Fibroblast of pulmonary artery (primary cell): ENCODE measurements around the gene VAMP7.
"Not testable (repeated sequence)": the region's sequence is repeated elsewhere in the genome, so short reads cannot be mapped to it uniquely, and the experiment has no call there.

ENCODE experiments used
- DNase-seq: peaks from one replicate; pipeline ENCODE4 v3.0.0-alpha.2; 2010; ENCODE audit warnings: low read depth
- H3K4me3 ChIP-seq: replicated peaks from 2 replicates; pipeline ENCODE4 v1.5.1; 2011; ENCODE audit warnings: low read depth, mild to moderate bottlenecking, control low read depth, low read length, moderate library complexity
- CTCF ChIP-seq: IDR thresholded peaks from 2 replicates; pipeline ENCODE4 v1.5.1; 2011; ENCODE audit warnings: mild to moderate bottlenecking, control low read depth, low read length, inconsistent platforms; ENCODE audit errors: missing control alignments

The VAMP7 gene

GRCh38 chrX:155900765-155901164, 19.6 kb downstream of the VAMP7 start:
- TF ChIP-seq CTCF = no peak
- H3K4me3 ChIP-seq = no peak overlapping the region
- no peak for DNase-seq

GRCh38 chrX:155907661-155908060, 26.5 kb downstream of the VAMP7 start:
- DNase-seq, H3K4me3 ChIP-seq: not testable (repeated sequence)

- H3K4me3 ChIP-seq = no peak overlapping the region
- TF ChIP-seq CTCF = no peak
- no peak for DNase-seq
These were observed 42.1 kb downstream of the VAMP7 start for GRCh38 chrX:155923200-155923599.

- DNase-seq, H3K4me3 ChIP-seq: not testable (repeated sequence)
These were observed 49.9 kb downstream of the VAMP7 start for GRCh38 chrX:155930852-155931618.

GRCh38 chrX:155938132-155938531, 57.0 kb downstream of the VAMP7 start:
- no peak for DNase-seq
- no peak overlapping the region for H3K4me3 ChIP-seq
- TF ChIP-seq CTCF = no peak

GRCh38 chrX:155949098-155949497, 68.0 kb downstream of the VAMP7 start:
- no peak for DNase-seq
- TF ChIP-seq CTCF = no peak
- H3K4me3 ChIP-seq = no peak overlapping the region

- no peak overlapping the region for H3K4me3 ChIP-seq
- TF ChIP-seq CTCF = no peak
- DNase-seq = no peak
These were observed 70.2 kb downstream of the VAMP7 start for GRCh38 chrX:155951237-155951789.

- H3K4me3 ChIP-seq = no peak overlapping the region
- no peak for DNase-seq
- TF ChIP-seq CTCF = no peak
These were observed 71.9 kb downstream of the VAMP7 start for GRCh38 chrX:155953055-155953454.
